GM18861 (cell line): ENCODE measurements around the gene UTF1.
"Not testable (repeated sequence)": the region's sequence is repeated elsewhere in the genome, so short reads cannot be mapped to it uniquely, and the experiment has no call there.

Experiments used
- ATAC-seq: cut with Tn5 transposase; IDR thresholded peaks from one replicate; pipeline ENCODE4 v1.9.1; 2021; ENCODE audit not compliant: unreplicated experiment

UTF1 gene

GRCh38 chr10:133260895-133261725 lies 31.1 kb downstream of the UTF1 start:
- peak; percentile 49 for ATAC-seq

DNA sequence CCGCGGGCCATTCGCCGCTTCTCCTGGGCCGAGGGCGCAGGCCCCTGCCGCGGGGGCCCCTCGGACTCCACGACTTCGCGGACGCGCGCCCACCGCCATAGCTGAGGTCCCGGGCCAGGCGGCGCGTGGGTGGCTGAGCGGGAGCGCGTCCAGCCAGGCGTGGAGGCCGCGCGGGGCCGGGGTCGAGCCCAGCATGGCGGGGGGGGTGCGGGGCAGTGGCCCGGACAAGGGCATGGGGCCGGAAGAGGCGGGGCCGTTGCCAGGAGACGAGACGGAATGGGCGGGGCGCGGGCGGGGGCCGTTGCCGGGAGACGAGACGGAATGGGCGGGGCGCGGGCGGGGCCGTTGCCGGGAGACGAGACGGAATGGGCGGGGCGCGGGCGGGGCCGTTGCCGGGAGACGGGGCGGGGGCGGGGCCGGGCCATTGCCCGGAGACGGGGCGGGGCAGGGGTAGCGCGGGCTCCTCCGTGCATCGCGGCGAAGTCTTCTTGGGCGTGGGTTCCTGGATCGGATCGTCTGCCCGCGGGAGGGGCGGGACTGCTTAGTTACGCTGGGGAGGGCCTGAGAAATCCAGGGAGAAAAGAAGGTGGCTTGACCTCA lies 31.8 kb downstream of the UTF1 start:
- ATAC-seq: peak; percentile 14

- no peak for ATAC-seq
Observed at GRCh38 chr10:133262696-133263095, 32.7 kb downstream of the UTF1 start.

DNA sequence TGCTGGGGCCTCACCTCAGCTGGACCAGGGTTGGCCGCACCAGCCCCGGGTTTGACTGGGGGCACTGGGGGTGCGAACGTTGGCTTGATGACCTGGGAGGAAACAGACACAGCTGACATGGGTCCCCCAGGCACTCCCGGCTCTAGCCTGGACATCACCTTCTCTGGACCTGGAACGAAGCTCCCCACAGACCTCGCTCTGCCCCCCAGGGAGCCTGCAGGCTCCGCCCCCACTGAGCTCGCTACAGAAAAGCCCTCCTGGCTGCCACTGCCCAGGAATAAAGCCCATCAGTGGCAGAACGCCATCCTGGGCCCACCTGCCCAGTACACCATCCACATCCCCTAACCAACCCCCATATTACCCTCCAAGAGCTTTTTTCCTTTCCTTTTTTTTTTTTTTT lies 33.7 kb downstream of the UTF1 start:
- no peak for ATAC-seq

GRCh38 chr10:133264461-133264860 lies 34.4 kb downstream of the UTF1 start:
- ATAC-seq: no peak

DNA sequence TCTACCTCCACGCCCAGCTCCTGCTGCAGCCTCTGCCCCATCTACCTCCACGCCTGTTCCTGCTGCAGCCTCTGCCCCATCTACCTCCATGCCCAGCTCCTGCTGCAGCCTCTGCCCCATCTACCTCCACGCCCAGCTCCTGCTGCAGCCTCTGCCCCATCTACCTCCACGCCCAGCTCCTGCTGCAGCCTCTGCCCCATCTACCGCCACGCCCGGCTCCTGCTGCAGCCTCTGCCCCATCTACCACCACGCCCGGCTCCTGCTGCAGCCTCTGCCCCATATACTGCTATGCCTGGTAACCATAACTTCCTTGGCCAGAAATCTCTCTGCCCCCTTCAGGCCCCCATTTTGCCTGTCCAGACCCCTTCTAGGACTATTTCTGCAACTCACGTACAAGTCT lies 35.0 kb downstream of the UTF1 start:
- not testable (repeated sequence) for ATAC-seq

- ATAC-seq: no peak
Observed at GRCh38 chr10:133266056-133266795, 36.2 kb downstream of the UTF1 start.

GRCh38 chr10:133267293-133267692 lies 37.3 kb downstream of the UTF1 start:
- ATAC-seq: no peak

DNA sequence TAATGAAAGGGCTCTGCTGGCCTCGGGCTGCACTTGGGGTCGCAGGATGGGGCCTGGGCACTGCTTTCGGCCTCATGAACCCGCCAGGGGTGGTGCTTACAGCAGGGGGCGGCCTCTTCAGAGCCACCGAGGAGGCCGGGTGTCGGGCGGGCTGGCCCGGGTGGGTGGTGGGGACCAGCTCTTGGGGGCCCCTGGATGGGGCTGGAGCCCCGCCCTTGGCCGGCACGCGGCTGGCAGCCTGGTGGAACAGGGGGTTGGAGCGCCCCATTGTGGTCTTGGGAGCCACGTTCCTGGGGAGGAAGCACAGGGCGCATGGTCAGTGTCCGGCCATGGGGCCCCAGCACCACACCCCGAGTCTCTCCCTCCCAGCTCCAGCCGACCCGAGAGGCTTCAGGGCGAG lies 37.8 kb downstream of the UTF1 start:
- ATAC-seq: no peak

DNA sequence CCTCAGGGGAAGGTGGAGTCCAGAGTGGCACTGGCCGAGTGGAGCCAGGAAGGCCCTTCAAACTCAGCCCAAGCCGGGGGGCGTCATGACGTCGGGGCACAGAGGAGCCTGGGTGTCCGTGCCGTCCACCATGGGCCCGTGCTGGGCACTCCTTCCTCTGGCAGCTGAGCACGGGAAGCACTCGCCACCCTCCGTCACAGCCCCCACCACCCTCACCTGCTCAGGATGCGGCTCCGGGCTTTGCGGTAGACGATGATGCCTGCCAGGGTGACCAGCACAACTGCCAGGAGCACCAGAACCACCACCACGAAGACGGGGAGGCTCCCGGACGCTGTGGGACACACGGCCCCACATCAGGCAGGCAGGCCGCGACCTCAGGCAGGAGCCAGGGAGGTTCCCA lies 38.5 kb downstream of the UTF1 start:
- no peak for ATAC-seq

DNA sequence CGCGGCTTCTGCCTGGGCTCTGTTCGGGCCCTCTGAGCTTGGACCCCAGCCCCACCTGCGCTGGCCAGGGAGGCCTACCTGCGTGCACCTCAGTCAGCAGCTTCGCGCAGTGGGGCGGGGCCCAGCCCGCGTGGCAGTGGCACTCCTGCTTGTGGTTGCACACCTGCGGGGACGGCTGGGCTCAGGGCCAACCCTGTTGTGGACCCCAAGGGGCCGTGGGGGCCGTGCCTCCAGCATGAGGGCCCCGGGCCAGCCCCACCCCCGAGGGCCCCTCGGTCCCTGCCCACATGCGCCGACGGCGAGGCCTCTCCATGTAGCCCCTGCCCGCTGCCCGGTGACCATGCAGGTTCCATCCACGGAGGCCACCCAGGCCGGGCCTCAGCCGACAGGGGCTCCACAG lies 39.4 kb downstream of the UTF1 start:
- ATAC-seq: no peak

DNA sequence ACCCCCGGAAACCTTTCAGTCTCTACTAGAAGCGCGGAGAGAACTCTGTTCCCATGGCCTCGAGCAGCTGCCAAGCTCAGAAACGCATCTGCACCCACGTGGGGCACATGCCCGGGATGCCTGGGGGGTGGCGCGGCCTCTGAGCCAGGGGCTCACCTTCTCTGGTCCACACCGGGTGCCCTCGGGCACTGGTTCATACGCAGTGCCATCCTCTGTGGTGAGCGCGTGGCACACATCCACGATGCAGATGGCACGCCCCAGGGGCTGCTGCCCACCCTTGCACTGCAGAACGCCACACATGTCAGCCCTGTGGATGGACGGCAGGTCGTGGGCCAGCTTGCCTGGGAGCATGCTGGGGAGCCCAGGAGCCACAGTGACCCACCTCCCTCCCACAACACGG lies 40.2 kb downstream of the UTF1 start:
- no peak for ATAC-seq

DNA sequence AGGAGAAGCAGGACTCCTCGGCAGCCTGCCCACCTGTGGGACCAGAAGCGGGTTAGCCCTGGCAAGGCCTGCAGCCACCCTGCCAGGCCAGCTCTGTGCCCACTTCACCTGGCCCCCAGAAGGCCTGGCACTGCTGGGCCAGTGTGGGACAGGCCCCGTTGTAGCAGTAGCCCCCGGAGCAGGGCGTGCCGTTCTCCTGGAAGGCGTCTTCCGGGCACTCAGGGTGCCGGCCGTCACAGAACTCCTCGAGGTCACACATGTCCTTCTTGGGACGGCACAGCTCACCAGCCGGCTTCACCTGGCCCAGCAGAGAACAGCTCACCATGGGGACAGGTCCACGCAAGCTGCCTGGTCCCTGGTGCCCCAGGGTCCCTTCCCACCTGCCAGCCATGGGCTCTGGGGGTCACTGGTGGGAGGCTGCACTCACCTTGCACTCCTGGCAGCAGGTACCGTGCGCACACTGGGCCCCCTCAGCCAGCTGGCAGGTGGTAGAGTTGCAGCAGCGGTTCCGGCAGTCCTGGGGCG lies 40.8 kb downstream of the UTF1 start:
- ATAC-seq: no peak

DNA sequence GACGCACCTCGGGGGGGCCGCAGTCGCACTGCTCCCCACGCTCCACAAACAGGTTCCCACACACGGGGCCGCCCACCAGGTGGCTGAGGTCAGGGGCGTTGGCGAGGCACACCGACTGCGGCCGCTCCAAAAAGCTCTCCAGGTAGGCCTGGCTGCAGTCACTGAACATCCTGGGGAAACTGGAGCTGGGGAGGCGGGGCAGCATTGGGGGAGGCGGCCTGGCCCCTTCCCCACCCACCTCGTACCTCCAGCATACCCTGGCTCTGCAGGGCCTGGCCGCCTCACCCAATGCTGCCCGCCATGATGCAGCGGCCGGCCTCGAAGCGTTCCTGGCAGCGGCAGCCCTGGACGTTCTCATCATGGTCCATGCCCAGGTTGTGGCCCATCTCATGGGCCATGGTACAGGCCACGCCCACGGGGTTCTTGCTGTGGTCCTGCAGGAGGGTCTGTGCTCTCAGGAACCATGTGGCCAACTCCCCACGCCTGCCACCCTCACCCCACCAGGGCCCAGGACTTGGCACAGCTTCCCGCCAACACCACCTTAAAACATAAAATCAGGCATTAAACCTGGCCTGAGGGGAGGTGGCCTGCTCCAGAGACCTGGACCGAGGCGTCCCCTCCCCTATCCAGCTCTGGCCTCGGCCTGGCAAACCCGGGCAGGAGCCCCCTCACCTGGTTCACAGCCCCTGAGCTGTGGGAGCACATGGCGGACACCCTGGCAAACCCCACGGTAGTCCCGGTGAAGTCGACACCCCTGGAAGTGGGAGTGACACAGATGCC lies 41.7 kb downstream of the UTF1 start:
- no peak for ATAC-seq

DNA sequence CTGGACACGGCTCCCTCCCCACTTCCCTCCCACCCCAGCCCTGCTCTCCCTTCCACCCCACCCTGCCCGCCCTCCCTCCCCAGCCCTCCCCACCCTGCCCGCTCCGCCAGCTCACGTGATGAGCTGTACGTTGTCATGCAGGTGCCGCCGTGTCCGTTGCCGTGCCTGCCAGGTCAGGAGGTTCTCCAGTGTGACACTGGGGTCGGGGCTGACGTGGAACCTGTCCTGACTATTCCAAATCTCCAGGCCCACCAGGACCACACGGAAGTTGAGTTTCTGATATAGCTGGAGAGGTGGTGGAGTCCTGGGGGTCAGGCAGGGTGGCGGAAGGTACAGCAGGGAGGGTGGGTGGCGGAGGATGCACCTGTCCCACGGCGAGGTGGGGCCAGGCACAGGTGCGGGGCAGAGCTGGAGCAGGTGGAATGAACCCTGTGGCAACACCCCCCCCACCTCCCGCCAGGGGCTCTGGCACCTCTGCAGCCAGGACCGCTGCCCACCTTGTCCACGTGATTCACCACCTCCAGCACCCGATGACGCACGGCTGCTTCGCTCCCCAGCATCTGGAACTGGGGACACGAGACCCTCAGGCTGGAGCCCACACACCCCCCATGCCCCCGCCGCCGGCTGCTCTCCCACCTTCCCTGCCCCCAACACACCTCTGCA lies 42.4 kb downstream of the UTF1 start:
- no peak for ATAC-seq

GRCh38 chr10:133272964-133273420 lies 43.0 kb downstream of the UTF1 start:
- ATAC-seq: no peak

DNA sequence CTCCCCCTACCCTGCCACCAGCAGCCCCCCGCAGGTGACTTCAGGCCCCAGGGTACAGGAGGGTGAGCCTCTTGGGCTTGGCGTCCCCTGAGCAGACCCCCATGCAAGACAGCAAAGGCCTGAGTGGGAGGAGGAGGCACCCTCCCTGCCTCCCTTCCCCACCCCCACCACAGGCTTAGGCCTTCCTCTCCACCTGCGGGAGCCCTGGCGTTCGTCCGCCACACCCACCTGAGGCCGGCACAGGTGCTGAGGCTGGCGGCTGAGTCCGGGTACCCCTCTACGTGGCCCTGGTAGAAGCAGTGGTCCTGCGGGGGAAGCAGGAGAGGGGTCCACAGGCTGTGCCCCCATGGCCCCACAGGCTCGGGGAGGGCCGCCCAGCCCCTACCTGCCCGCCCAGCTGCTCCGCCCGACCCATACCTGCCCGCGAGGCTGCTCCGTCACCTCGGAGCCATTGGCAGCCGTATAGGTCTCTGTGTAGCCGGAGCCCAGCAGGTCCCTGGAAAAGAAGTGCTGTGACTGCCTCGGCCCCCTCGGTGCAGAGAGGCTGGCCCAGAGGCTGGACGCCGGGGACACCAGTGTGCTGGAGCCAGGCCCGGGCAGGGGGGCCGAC lies 43.6 kb downstream of the UTF1 start:
- no peak for ATAC-seq

GRCh38 chr10:133274751-133275683 lies 45.0 kb downstream of the UTF1 start:
- ATAC-seq: peak; percentile 38

DNA sequence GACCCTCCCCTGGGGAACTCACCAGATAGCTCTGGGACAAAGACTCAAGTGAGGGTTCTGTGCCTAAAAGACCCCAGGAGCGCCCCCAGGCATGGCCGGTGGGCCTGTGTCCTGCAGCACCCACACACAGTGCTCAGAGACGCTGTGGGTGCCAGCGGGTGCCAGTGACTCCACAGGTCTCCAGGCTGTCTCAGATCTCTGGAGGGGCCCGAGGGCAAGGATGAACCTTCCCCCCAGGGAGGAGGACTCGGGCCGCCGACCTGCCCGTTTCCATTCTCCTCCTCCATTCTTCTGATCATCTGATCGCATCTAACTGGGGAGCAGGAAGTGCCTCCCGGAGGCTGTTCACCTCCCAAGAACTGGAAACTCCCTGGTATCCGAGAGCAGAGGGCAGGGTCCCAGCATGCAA lies 45.7 kb downstream of the UTF1 start:
- ATAC-seq: peak; percentile 27
